Measurements from ENCODE around the gene CDR2L. TPM values are rescaled to one million over a fixed set of nuclear protein-coding genes. Genes with fewer than 3 reads are reported as not detected.
A peak's percentile ranks its signal among the peaks of the same experiment; 100 is the strongest.

The CDR2L gene
- polyA plus RNA-seq, 1 of the 3 experiments (the other 2 are of a cell fraction): 21.2 TPM

- H4K20me1 ChIP-seq (ENCODE audit: insufficient read depth): no peaks in the 10 kb centered on the region
- TF ChIP-seq CTCF (IDR thresholded peaks at IDR 0.05): no peak
- TF ChIP-seq FOXM1 (IDR thresholded peaks at IDR 0.05; ENCODE audit: low read depth): no peak
- no peak for TF ChIP-seq REST (IDR thresholded peaks at IDR 0.05; ENCODE audit: low read depth, low read length)
- no peak for TF ChIP-seq ELF1 (IDR thresholded peaks at IDR 0.05)
- ChIA-PET POLR2A (no interaction called here), CTCF (interaction anchor here (0.9 to 11.0 kb wide), 7 partner anchors 8 to 163 kb away, joined by 3 to 286 read pairs (median 7); partner anchors contain the start of genes HID1, OTOP2 and USH1G)
- H3K79me2 ChIP-seq (ENCODE audit: insufficient read depth): no peaks in the 10 kb centered on the region
- no peaks in the 10 kb centered on the region; a peak in 1 of 4 replicates for H3K4me1 ChIP-seq (ENCODE audit: control insufficient read depth in 1 of 2, insufficient read depth in 2 of 2, low read depth in 1 of 2, low read length in 1 of 2)
- no peaks in the 10 kb centered on the region for H3F3A ChIP-seq (replicated peaks; ENCODE audit: insufficient read depth)
- no peaks in the 10 kb centered on the region for H3K9me2 ChIP-seq
- H3K27me3 ChIP-seq (ENCODE audit: insufficient read depth): peaks cover 25% of the 10 kb centered on the region; the same call in 1 of the 2 replicates
- H3K4me2 ChIP-seq: no peak overlapping the region
- H3K27ac ChIP-seq (ENCODE audit: low read depth in 2 of 2, low read length in 1 of 2): no peak overlapping the region
- no peaks in the 10 kb centered on the region for H3K36me3 ChIP-seq (replicated peaks in 1 of 2; ENCODE audit: control insufficient read depth in 1 of 2, insufficient read depth in 2 of 2, low read length in 1 of 2)
- H3K9ac ChIP-seq: no peak overlapping the region
- no peak for DNase-seq
- no peaks in the 10 kb centered on the region for H3K9me3 ChIP-seq
- no peak overlapping the region for H2AFZ ChIP-seq (ENCODE audit: low read depth)
- no peak overlapping the region for H3K4me3 ChIP-seq (ENCODE audit: low read depth in 2 of 2, low read length in 1 of 2)
- 89% methylated on average over 15 of the region's 15 CpGs for WGBS (ENCODE audit: low lambda C conversion rate)
Measured at GRCh38 chr17:74954115-74954514, 33.3 kb upstream of the CDR2L start.

GRCh38 chr17:74954665-74955421 lies 32.6 kb upstream of the CDR2L start:
- 39% methylated on average over 13 of the region's 13 CpGs for WGBS (ENCODE audit: low lambda C conversion rate)
- H3F3A ChIP-seq (replicated peaks; ENCODE audit: insufficient read depth): no peaks in the 10 kb centered on the region
- no peak overlapping the region for H3K27ac ChIP-seq (ENCODE audit: low read depth in 2 of 2, low read length in 1 of 2)
- no peaks in the 10 kb centered on the region for H3K79me2 ChIP-seq (ENCODE audit: insufficient read depth)
- H3K9ac ChIP-seq: no peak overlapping the region
- H3K4me3 ChIP-seq (ENCODE audit: low read depth in 2 of 2, low read length in 1 of 2): no peak overlapping the region
- no peaks in the 10 kb centered on the region for H3K9me2 ChIP-seq
- H3K9me3 ChIP-seq: no peaks in the 10 kb centered on the region
- CTCF ChIA-PET: interaction anchor here (0.9 to 11.0 kb wide), 6 partner anchors 18 to 163 kb away, joined by 3 to 286 read pairs (median 16); partner anchors contain the start of genes HID1, OTOP2 and USH1G
- H3K36me3 ChIP-seq (replicated peaks in 1 of 2; ENCODE audit: control insufficient read depth in 1 of 2, insufficient read depth in 2 of 2, low read length in 1 of 2): no peaks in the 10 kb centered on the region
- H4K20me1 ChIP-seq (ENCODE audit: insufficient read depth): no peaks in the 10 kb centered on the region
- POLR2A ChIA-PET: no interaction called here
- H3K27me3 ChIP-seq (ENCODE audit: insufficient read depth): peaks cover 17% of the 10 kb centered on the region; the same call in 1 of the 2 replicates
- TF ChIP-seq EZH2phosphoT487 (IDR thresholded peaks at IDR 0.05; ENCODE audit: borderline replicate concordance, low read depth) (no peak), EP300 (IDR thresholded peaks at IDR 0.05; ENCODE audit: borderline replicate concordance in 1 of 2, low read depth in 1 of 2, low read length in 1 of 2) (0 out of 4 replicates have a peak, but pooled peaks of 1 of the 2 experiments have one; percentile 18)
- no peak overlapping the region for H3K4me2 ChIP-seq
- peak; percentile 87 for DNase-seq
- no peak overlapping the region for H2AFZ ChIP-seq (ENCODE audit: low read depth)
- no peaks in the 10 kb centered on the region; a peak in 1 of 4 replicates for H3K4me1 ChIP-seq (ENCODE audit: control insufficient read depth in 1 of 2, insufficient read depth in 2 of 2, low read depth in 1 of 2, low read length in 1 of 2)
